IMR-90 (cell line): ENCODE measurements around the gene CDC7. TPM values are rescaled to one million over a fixed set of nuclear protein-coding genes. Genes with fewer than 3 reads are reported as not detected.

Experiments
- ATAC-seq: fragments of 200-7000 bp; cut with Tn5 transposase; 2 replicates; pipeline ENCODE4 v1.9.1; 2020; ENCODE audit warnings: low read depth, mild to moderate bottlenecking, moderate library complexity
- BruUV-seq: library from RNA; stranded (reverse); fragments of 400-500 nt; replicated peaks from 2 replicates; lab custom pipeline; 2021; lab: Mats Ljungman, UMichigan
- CTCF ChIA-PET: fragments of 300-600 bp; formaldehyde crosslinking; extraction: SDS; loops from one replicate; lab custom pipeline; 2021; ENCODE audit warnings: antibody characterized with exemption; lab: Yijun Ruan, JAX
- POLR2A ChIA-PET: fragments of 300-600 bp; sonication (Branson Sonifier 250); formaldehyde crosslinking; loops from one replicate; lab custom pipeline; 2022; ENCODE audit warnings: antibody characterized with exemption; ENCODE audit not compliant: unreplicated experiment; lab: Charles Lee
- DNase-seq: peaks from one replicate; pipeline ENCODE4 v3.0.0; 2013
- H2AFZ ChIP-seq: replicated peaks from 2 replicates; pipeline ENCODE3; 2013; ENCODE audit warnings: low read length, mild to moderate bottlenecking; ENCODE audit not compliant: poor library complexity
- H2AK5ac ChIP-seq: 2 replicates; pipeline ENCODE4 v1.6.1; 2013; ENCODE audit warnings: low read depth, low read length, inconsistent platforms
- H2AK9ac ChIP-seq: replicated peaks from 2 replicates; pipeline ENCODE3; 2013; ENCODE audit warnings: mild to moderate bottlenecking, low read depth, low read length, moderate library complexity; ENCODE audit not compliant: poor library complexity
- H2BK120ac ChIP-seq: 2 replicates; pipeline ENCODE4 v1.6.1; 2013; ENCODE audit warnings: low read depth, low read length, inconsistent platforms
- H2BK15ac ChIP-seq: 3 replicates; pipeline ENCODE4 v1.6.1; 2013; ENCODE audit warnings: low read depth, low read length, inconsistent platforms
- H2BK20ac ChIP-seq: 2 replicates; pipeline ENCODE4 v1.6.1; 2013; ENCODE audit warnings: low read depth, mild to moderate bottlenecking, inconsistent platforms, low read length, moderate library complexity
- H2BK5ac ChIP-seq: 2 replicates; pipeline ENCODE4 v1.6.1; 2013; ENCODE audit warnings: mild to moderate bottlenecking, low read depth, low read length, inconsistent platforms; ENCODE audit not compliant: poor library complexity, severe bottlenecking
- H3K14ac ChIP-seq: replicated peaks from 2 replicates; pipeline ENCODE4 v1.6.1; 2013; ENCODE audit warnings: low read depth, low read length, inconsistent platforms
- H3K18ac ChIP-seq: 2 replicates; pipeline ENCODE4 v1.6.1; 2013; ENCODE audit warnings: low read depth, low read length, control low read depth
- H3K23ac ChIP-seq: 2 replicates; pipeline ENCODE4 v1.6.1; 2013; ENCODE audit warnings: low read depth, low read length, inconsistent platforms
- H3K27ac ChIP-seq: 2 replicates; pipeline ENCODE4 v1.5.1; 2013; ENCODE audit warnings: mild to moderate bottlenecking, control low read depth, low read length; ENCODE audit not compliant: insufficient read depth
- H3K27me3 ChIP-seq: 2 replicates; pipeline ENCODE4 v1.6.1; 2013; ENCODE audit warnings: low read length; ENCODE audit not compliant: control insufficient read depth, insufficient read depth
- H3K36me3 ChIP-seq: 2 replicates; pipeline ENCODE4 v1.6.1; 2013; ENCODE audit warnings: low read length, mixed read lengths; ENCODE audit not compliant: control insufficient read depth, insufficient read depth
- H3K4ac ChIP-seq: 2 replicates; pipeline ENCODE4 v1.6.1; 2013; ENCODE audit warnings: low read depth, low read length, inconsistent platforms
- H3K4me1 ChIP-seq: 2 replicates; pipeline ENCODE4 v1.6.1; 2013; ENCODE audit warnings: low read length, mixed read lengths; ENCODE audit not compliant: control insufficient read depth, insufficient read depth
- H3K4me2 ChIP-seq: 2 replicates; pipeline ENCODE4 v1.6.1; 2013; ENCODE audit warnings: low read depth, mild to moderate bottlenecking, control low read depth, low read length, moderate library complexity
- H3K4me3 ChIP-seq: 2 replicates; pipeline ENCODE4 v1.5.1; 2013; ENCODE audit warnings: low read depth, mild to moderate bottlenecking, control low read depth, low read length, moderate library complexity; ENCODE audit not compliant: insufficient read depth
- H3K56ac ChIP-seq: 2 replicates; pipeline ENCODE4 v1.6.1; 2013; ENCODE audit warnings: low read length, inconsistent platforms; ENCODE audit not compliant: insufficient read depth; ENCODE audit errors: extremely low read depth
- H3K79me1 ChIP-seq, 2 experiments: 2 replicates each; pipeline ENCODE4 v1.6.1; 2013; ENCODE audit warnings: low read length in 2 of 2, inconsistent platforms in 1 of 2, low read depth in 1 of 2
- H3K9ac ChIP-seq: 2 replicates; pipeline ENCODE4 v1.6.1; 2013; ENCODE audit warnings: low read depth, low read length, control low read depth
- H3K9me1 ChIP-seq: 2 replicates; pipeline ENCODE4 v1.6.1; 2013; ENCODE audit warnings: low read length, inconsistent platforms; ENCODE audit not compliant: insufficient read depth
- H3K9me3 ChIP-seq: 2 replicates; pipeline ENCODE4 v1.6.1; 2013; ENCODE audit warnings: low read length; ENCODE audit not compliant: control insufficient read depth, insufficient read depth
- H4K20me1 ChIP-seq: 2 replicates; pipeline ENCODE4 v1.6.1; 2013; ENCODE audit warnings: low read length, inconsistent platforms; ENCODE audit not compliant: insufficient read depth
- H4K5ac ChIP-seq: 2 replicates; pipeline ENCODE4 v1.6.1; 2013; ENCODE audit warnings: mild to moderate bottlenecking, low read depth, low read length, control low read depth
- H4K8ac ChIP-seq, 2 experiments: 2 replicates each; pipeline ENCODE4 v1.6.1; 2013; ENCODE audit warnings: low read depth in 2 of 2, low read length in 2 of 2, control low read depth in 1 of 2, inconsistent platforms in 1 of 2
- H4K91ac ChIP-seq: 2 replicates; pipeline ENCODE4 v1.6.1; 2013; ENCODE audit warnings: low read depth, low read length, inconsistent platforms; ENCODE audit not compliant: insufficient read depth
- BHLHE40 ChIP-seq: fragments of 150-350 bp; IDR thresholded peaks from 2 replicates; pipeline ENCODE4 v1.6.1; 2016; ENCODE audit warnings: mild to moderate bottlenecking, low read depth, low read length
- CEBPB ChIP-seq: IDR thresholded peaks from 2 replicates; pipeline ENCODE4 v1.6.1; 2012; ENCODE audit warnings: low read depth, low read length, improper control_type of control experiment
- CHD1 ChIP-seq: IDR thresholded peaks from 2 replicates; pipeline ENCODE4 v1.6.1; 2012; ENCODE audit warnings: low read depth, low read length, improper control_type of control experiment
- CTCF ChIP-seq: conservative IDR thresholded peaks from 2 replicates; pipeline ENCODE4 v1.5.1; 2012; ENCODE audit warnings: mild to moderate bottlenecking, low read depth, low read length, improper control_type of control experiment
- ELK1 ChIP-seq: fragments of 150-350 bp; IDR thresholded peaks from 2 replicates; pipeline ENCODE4 v1.6.1; 2016; ENCODE audit warnings: low read depth, mild to moderate bottlenecking, low read length, moderate library complexity, borderline replicate concordance
- FOS ChIP-seq: fragments of 150-350 bp; IDR thresholded peaks from 2 replicates; pipeline ENCODE4 v1.6.1; 2016; ENCODE audit warnings: low read depth, low read length
- MAFK ChIP-seq: IDR thresholded peaks from 2 replicates; pipeline ENCODE4 v1.6.1; 2012; ENCODE audit warnings: low read depth, low read length, improper control_type of control experiment
- MAZ ChIP-seq: IDR thresholded peaks from 2 replicates; pipeline ENCODE4 v1.6.1; 2012; ENCODE audit warnings: low read depth, mild to moderate bottlenecking, low read length, improper control_type of control experiment, moderate library complexity, borderline replicate concordance
- MXI1 ChIP-seq: IDR thresholded peaks from 2 replicates; pipeline ENCODE4 v1.6.1; 2012; ENCODE audit warnings: low read depth, mild to moderate bottlenecking, low read length, moderate library complexity, borderline replicate concordance
- NFE2L2 ChIP-seq: fragments of 150-350 bp; IDR thresholded peaks from 2 replicates; pipeline ENCODE4 v1.6.1; 2016; ENCODE audit warnings: low read depth, mild to moderate bottlenecking, low read length
- POLR2A ChIP-seq: IDR thresholded peaks from 2 replicates; pipeline ENCODE4 v1.6.1; 2012; ENCODE audit warnings: mild to moderate bottlenecking, low read depth, low read length
- RAD21 ChIP-seq: IDR thresholded peaks from 2 replicates; pipeline ENCODE4 v1.6.1; 2012; ENCODE audit warnings: low read length, improper control_type of control experiment
- RCOR1 ChIP-seq: IDR thresholded peaks from 2 replicates; pipeline ENCODE4 v1.6.1; 2012; ENCODE audit warnings: mild to moderate bottlenecking, low read length, improper control_type of control experiment; ENCODE audit not compliant: insufficient replicate concordance
- RFX5 ChIP-seq: IDR thresholded peaks from 2 replicates; pipeline ENCODE4 v1.8.0; 2012; ENCODE audit warnings: low read depth, mild to moderate bottlenecking, low read length, moderate library complexity
- SMC3 ChIP-seq: fragments of 150-350 bp; IDR thresholded peaks from 2 replicates; pipeline ENCODE4 v1.6.1; 2016; ENCODE audit warnings: low read depth, mild to moderate bottlenecking, antibody characterized with exemption, low read length, moderate library complexity
- WGBS, 2 experiments: methylation state at CpG; one replicate each; pipeline versions ENCODE4 v1.1.5 to v1.1.7; 2013; ENCODE audit warnings: missing lambda C conversion rate in 2 of 2; ENCODE audit not compliant: insufficient read length in 1 of 2; ENCODE audit errors: extremely low coverage in 2 of 2; 5-methylcytosine and 5-hydroxymethylcytosine counted together
- dilution Hi-C: fragments of 300-500 bp; cut with HindIII; formaldehyde crosslinking; loops from one replicate; pipeline ENCODE4 v1.14.3; 2018; ENCODE audit warnings: low sequenced_read_pairs; ENCODE audit not compliant: unreplicated experiment
- in situ Hi-C: fragments of 300-500 bp; cut with MboI; formaldehyde crosslinking; loops from 3 replicates; pipeline ENCODE4 v1.14.3; 2019; ENCODE audit warnings: low sequenced_read_pairs, inconsistent platforms, mixed read lengths
- intact Hi-C: fragments of 100-400 bp; cut with micrococcal nuclease; formaldehyde crosslinking; loops from 2 replicates; pipeline ENCODE4 v1.10.0; 2022
- polyA plus RNA-seq, 3 experiments: library from polyadenylated mRNA; depleted of rRNA; stranded (reverse); fragments of >200 nt; gene quantifications; 2 replicates each; pipeline ENCODE4 v1.2.3, GENCODE V29; 2012; ENCODE audit warnings: low replicate concordance in 1 of 3
- total RNA-seq: library from RNA; depleted of rRNA; stranded (reverse); fragments of >200 nt; gene quantifications from 2 replicates; pipeline ENCODE4 v1.2.3, GENCODE V29; 2012
- TF ChIP-seq, protein P1 (sequence below): fragments of 150-350 bp; IDR thresholded peaks from 2 replicates; pipeline ENCODE4 v1.6.1; 2017; ENCODE audit warnings: mild to moderate bottlenecking, antibody characterized with exemption, low read length, low read depth

CDC7 gene
- total and polyA plus RNA-seq, 2 of the 4 experiments (the other 2 are of a cell fraction): 4.3 to 4.7 TPM

DNA sequence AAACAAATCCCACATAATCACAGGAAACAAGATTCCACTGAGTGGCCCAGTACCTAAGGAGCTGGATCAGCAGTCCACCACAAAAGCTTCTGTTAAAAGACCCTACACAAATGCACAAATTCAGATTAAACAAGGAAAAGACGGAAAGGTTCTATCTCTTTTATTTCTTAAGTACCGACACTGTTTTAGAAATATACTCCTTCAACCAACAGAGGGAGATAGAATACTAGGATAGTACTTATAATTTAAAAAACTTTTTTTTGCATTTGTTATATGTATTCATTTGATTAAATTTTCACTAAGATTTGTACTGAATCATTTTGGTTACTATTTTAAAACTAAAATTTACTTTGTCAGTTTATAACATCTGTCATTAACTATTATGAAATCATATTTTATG lies 12.5 kb downstream of the CDC7 start:
- Histone ChIP-seq H4K8ac (no peak overlapping the region), H2BK5ac (no peak overlapping the region), H3K18ac (no peak overlapping the region), H2BK20ac (no peak overlapping the region), H3K36me3 (no peaks in the 10 kb centered on the region), H3K14ac (no peak overlapping the region), H4K91ac (no peak overlapping the region), H3K9me3 (no peaks in the 10 kb centered on the region), H3K4me3 (no peak overlapping the region), H3K23ac (no peak overlapping the region), H3K79me1 (no peaks in the 10 kb centered on the region), H2AK5ac (no peak overlapping the region), H2BK15ac (peak overlapping the region; percentile 18; the same call in 1 of the 3 replicates), H4K20me1 (no peaks in the 10 kb centered on the region), H3K9me1 (no peaks in the 10 kb centered on the region), H2AFZ (no peak overlapping the region), H3K4me2 (no peak overlapping the region), H3K27me3 (no peaks in the 10 kb centered on the region), H3K56ac (no peak overlapping the region), H3K9ac (no peak overlapping the region), H3K4ac (no peak overlapping the region), H3K27ac (no peak overlapping the region), H3K4me1 (no peaks in the 10 kb centered on the region), H4K5ac (no peak overlapping the region), H2BK120ac (no peak overlapping the region), H2AK9ac (no peak overlapping the region)
- ChIA-PET POLR2A (no interaction called here), CTCF (interaction anchor here (0.7 to 3.2 kb wide), 18 partner anchors 9 to 797 kb away, joined by 3 to 30 read pairs (median 3); partner anchors contain the start of gene CDC7)
- intact Hi-C loops: loop anchor here (1.0 to 10.0 kb wide), 3 partner anchors 189 to 370 kb away; no protein-coding TSS in a partner anchor
- dilution Hi-C loops: no loop called here
- in situ Hi-C loops: loop anchor here (5.0 to 10.0 kb wide), 2 partner anchors 414 to 782 kb away; partner anchors contain the start of genes GLMN and RPAP2
- no peak for ATAC-seq
- no CpG with 5 or more reads among the region's 2 CpGs for WGBS, 2 experiments
- no TSS peak for BruUV-seq
- TF ChIP-seq SMC3 (peak; percentile 82), ELK1 (no peak), POLR2A (no peak), BHLHE40 (no peak), CEBPB (no peak), MAZ (no peak), CHD1 (no peak), MXI1 (no peak), MAFK (no peak), RFX5 (no peak), NFE2L2 (no peak), RAD21 (peak; percentile 63), CTCF (peak; percentile 57), RCOR1 (no peak), FOS (no peak)
- TF ChIP-seq, protein P1, sequence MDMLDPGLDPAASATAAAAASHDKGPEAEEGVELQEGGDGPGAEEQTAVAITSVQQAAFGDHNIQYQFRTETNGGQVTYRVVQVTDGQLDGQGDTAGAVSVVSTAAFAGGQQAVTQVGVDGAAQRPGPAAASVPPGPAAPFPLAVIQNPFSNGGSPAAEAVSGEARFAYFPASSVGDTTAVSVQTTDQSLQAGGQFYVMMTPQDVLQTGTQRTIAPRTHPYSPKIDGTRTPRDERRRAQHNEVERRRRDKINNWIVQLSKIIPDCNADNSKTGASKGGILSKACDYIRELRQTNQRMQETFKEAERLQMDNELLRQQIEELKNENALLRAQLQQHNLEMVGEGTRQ: no peak
- DNase-seq: peak; percentile 52
